Fibroblast of the aortic adventitia (primary cell): ENCODE data around the gene MIF4GD. TPM values are rescaled to one million over a fixed set of nuclear protein-coding genes. Genes with fewer than 3 reads are reported as not detected.

Experiments used
- DNase-seq: peaks from one replicate; pipeline ENCODE4 v3.0.0-alpha.2; 2010; ENCODE audit warnings: low read depth
- H3K4me3 ChIP-seq: 2 replicates; pipeline ENCODE4 v1.5.1; 2011; ENCODE audit warnings: low read depth, mild to moderate bottlenecking, control low read depth, low read length, moderate library complexity
- CTCF ChIP-seq: IDR thresholded peaks from 2 replicates; pipeline ENCODE4 v1.5.1; 2011; ENCODE audit warnings: mild to moderate bottlenecking, low read length, control low read depth, inconsistent platforms; ENCODE audit not compliant: insufficient read depth
- total RNA-seq: library from RNA; depleted of rRNA; stranded (reverse); fragments of >200 nt; gene quantifications from 2 replicates; pipeline ENCODE4 v1.2.3, GENCODE V29; 2012; ENCODE audit warnings: low replicate concordance

MIF4GD gene
- total RNA-seq, 1 donor: 9.9 TPM

- DNase-seq: no peak
- TF ChIP-seq CTCF: no peak
- H3K4me3 ChIP-seq: no peak overlapping the region
Measured at GRCh38 chr17:75252039-75252816, 18.8 kb downstream of the MIF4GD start.

- peak overlapping the region; percentile 58 for H3K4me3 ChIP-seq
- no peak for TF ChIP-seq CTCF
- peak; percentile 85 for DNase-seq
Measured at GRCh38 chr17:75250009-75250471, 21.0 kb downstream of the MIF4GD start.

GRCh38 chr17:75249564-75249963, 21.5 kb downstream of the MIF4GD start:
- H3K4me3 ChIP-seq: no peak overlapping the region

GRCh38 chr17:75246404-75246803, 24.6 kb downstream of the MIF4GD start:
- DNase-seq: no peak
- TF ChIP-seq CTCF: no peak
- H3K4me3 ChIP-seq: no peak overlapping the region

More at GRCh38 chr17:75249564-75249963, 21.5 kb downstream of the MIF4GD start:
- DNase-seq: no peak
- no peak for TF ChIP-seq CTCF

- H3K4me3 ChIP-seq: no peak overlapping the region
- TF ChIP-seq CTCF: no peak
- DNase-seq: no peak
Measured at GRCh38 chr17:75245011-75245410, 26.0 kb downstream of the MIF4GD start.

GRCh38 chr17:75244133-75244866, 26.7 kb downstream of the MIF4GD start:
- no peak overlapping the region for H3K4me3 ChIP-seq
- no peak for DNase-seq

More at GRCh38 chr17:75244133-75244866, 26.7 kb downstream of the MIF4GD start:
- no peak for TF ChIP-seq CTCF
